Right ventricle myocardium superior (tissue), 1 donor: Measurements from ENCODE around the gene PKHD1. TPM values are rescaled to one million over a fixed set of nuclear protein-coding genes. Genes with fewer than 3 reads are reported as not detected.

Experiments used
- ATAC-seq: fragments of 200-7000 bp; cut with Tn5 transposase; one replicate; pipeline ENCODE4 v1.9.1; 2020; ENCODE audit warnings: mild to moderate bottlenecking; ENCODE audit not compliant: poor library complexity
- DNase-seq: peaks from one replicate; pipeline ENCODE4 v3.0.0-alpha.2; 2020
- intact Hi-C: fragments of 100-400 bp; cut with DNase I; formaldehyde crosslinking; loops from one replicate; pipeline ENCODE4 v1.11.2; 2022
- total RNA-seq: library from RNA; stranded (reverse); fragmentation: NEBNext Ultra II Directional; extraction: Animal tissue kit (Norgen Biotek cat#: 25700); gene quantifications from one replicate; pipeline ENCODE4 v1.2.1, GENCODE V29; 2021
- donor health status: DM: no; HTN: yes; CAD: no; lungs with severe emphysema.

The PKHD1 gene
- total RNA-seq, 1 donor from 2014 or later = not detected

GRCh38 chr6:51844336-51844735 lies 243.1 kb downstream of the PKHD1 start:
- intact Hi-C loops = no loop called here
- no peak for ATAC-seq
- no peak for DNase-seq

DNA sequence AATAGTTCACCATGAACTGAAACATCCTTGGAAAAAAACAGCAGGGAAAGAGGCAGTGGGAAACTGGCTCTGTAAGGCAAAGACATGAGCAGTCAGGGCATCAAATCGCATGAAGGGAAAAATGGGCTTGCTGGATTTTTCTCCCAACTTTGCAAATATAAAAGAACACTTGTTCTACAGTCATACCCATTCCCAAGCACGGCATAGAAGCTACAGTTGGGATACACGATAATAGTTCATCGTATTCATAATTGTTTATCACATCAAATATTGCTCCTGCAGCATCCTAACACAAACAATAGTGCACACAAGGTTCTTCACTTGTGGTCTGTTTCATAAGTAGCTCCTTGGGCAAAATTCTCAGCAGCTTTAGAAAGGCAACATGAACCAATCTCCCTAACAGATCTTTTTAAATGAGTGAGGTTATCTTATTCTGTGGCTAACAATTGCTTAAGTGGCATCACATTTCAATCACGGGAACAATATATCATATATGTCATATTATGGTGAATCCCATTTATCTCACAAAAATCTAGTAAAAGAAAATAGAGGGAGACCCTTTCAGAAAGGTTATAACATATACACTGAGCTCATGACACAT lies 243.9 kb downstream of the PKHD1 start:
- no peak for ATAC-seq

GRCh38 chr6:51842804-51843378 lies 244.5 kb downstream of the PKHD1 start:
- ATAC-seq = no peak
- intact Hi-C loops = no loop called here
- DNase-seq = no peak

More for the DNA sequence above, 243.9 kb downstream of the PKHD1 start:
- no peak for DNase-seq
- intact Hi-C loops = no loop called here

DNA sequence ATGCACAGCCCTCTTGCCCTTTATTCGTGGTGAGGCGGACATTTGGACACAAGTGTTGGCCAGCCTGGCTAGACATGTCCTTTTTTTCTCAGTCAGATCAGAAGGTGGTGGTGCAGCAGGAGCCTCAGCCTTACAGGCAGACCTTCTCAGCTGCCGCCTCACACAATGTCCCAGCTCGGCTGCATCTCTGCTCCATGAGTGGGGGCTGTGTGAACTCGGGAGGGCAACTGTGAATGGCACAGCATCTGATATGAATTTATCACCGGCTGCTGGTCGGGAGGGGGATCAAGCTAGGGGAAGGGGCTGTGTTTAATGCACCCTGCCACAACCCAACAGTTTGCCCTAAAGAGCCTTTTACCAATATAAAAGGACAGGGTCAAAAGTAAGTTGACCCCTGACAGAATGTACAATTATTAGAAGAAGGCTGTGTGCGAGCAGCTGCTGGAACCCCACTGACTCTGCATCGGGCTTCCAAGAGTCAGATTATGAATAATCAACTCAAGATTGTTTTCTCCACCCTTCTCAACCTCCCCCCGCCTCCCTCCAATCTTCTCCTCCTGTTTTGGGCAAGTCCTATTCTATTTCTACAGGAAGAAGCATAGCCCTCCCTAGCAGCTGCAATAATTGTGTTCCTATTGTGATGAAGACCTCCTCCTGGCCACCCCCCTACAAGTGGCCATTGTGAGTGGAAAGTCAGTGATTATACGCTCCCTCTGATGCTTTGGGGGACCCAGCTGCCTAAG lies 245.2 kb downstream of the PKHD1 start:
- DNase-seq (no peak), ATAC-seq (no peak)
- intact Hi-C loops = no loop called here

DNA sequence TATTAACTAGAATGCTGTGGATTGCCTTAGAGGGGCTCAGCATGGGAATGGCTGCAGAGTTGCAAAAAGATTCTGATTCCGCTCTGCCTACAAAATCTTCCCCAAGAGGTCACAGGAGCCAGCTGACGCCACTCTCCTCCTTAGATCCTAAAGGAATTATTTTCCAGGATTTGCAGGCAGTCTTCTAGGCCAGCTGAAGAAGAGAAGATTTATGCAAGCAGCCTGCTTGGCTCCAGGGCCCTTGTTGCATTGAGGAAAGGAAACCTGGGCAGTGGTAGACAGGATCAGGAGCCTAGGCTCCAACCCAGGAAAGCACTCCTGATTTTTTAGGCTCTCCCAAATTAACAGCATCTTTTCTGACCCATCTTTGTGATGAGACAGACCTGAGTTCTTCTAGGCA lies 245.8 kb downstream of the PKHD1 start:
- DNase-seq (no peak), ATAC-seq (no peak)
- intact Hi-C loops = no loop called here

GRCh38 chr6:51839726-51840374 lies 247.6 kb downstream of the PKHD1 start:
- DNase-seq (no peak), ATAC-seq (no peak)
- intact Hi-C loops = no loop called here

DNA sequence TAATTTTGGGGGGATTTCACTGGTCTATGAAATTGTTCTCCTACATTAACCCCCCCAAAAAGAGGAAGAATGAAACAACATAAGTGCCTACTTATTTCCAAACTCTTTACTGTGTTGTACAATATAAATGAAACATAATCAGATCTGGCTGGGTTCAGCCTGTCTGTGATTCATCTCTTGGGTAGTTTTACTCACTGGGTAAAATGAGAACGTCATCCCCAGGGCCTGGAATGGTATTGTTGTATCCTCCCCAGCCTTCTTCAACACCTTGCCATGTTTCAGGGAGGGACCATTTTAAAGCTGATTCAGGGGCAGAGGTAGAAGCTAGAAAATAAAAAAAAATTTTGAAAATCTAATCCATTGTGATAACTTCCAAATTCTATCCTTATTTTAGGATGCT lies 256.7 kb downstream of the PKHD1 start:
- ATAC-seq (no peak), DNase-seq (no peak)

DNA sequence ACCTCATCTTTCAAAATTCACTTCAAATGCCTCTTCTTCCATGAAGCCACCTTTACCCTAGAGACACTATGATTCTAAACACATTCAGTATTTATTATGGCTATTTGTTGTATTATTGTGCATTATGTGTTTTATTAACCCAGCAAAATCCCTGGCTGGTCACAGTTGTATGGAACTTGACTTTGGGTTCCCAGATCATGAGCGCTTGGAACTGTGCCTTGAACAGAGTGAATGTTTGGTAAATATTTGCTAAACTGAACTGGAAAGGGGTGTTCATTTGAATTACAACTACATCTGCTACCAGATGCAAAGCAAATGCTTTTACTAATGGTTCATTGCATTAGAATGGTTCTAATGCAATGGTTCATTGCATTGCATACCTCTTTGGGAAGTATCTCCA lies 259.8 kb downstream of the PKHD1 start:
- intact Hi-C loops = no loop called here
- ATAC-seq (no peak), DNase-seq (no peak)

More for the DNA sequence above, 256.7 kb downstream of the PKHD1 start:
- intact Hi-C loops = no loop called here

DNA sequence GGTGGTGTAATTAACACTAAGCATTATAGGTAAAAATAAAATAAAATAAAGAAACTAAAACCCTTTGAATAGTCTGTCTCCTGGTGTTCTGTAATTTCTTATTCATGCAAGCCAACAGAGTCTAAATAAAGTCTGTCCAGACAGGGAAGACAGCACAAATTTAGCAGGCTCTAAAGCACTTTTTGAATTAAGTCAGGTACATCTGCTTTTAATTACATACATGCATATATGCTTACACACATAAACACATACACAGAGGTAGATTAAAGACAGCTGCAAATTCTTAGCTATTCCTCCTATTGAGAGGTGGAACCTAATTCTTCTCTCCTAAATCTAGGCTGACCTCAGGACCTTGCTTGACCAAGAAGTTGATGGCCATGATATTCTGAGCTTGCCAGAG lies 262.5 kb downstream of the PKHD1 start:
- intact Hi-C loops = no loop called here
- ATAC-seq (no peak), DNase-seq (no peak)

GRCh38 chr6:51820555-51820954 lies 266.9 kb downstream of the PKHD1 start:
- no peak for DNase-seq
- intact Hi-C loops = no loop called here
- no peak for ATAC-seq

DNA sequence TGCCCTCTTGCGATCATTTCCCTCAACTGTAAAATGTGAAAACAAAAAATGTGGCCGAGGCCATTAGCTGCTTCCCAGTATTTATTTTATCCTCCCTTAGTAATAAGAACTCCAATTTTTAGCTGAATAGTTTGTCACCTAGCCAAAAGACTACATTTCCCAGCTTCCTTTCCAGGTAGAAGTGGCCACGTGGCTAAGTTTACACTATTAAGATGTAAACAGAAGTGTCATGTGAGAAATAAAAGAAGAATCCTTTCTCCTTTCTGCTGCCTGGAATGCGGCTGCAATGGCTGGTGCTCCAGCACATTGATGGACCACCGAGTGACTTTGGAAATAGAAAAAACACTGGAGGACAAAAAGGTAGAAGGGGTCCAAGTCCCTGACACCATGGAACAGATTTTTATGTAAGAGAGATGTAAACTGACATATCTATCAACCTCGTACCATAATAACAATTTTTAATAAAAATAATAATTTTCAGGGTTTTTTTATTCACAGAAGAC lies 268.8 kb downstream of the PKHD1 start:
- DNase-seq (no peak), ATAC-seq (no peak)
- intact Hi-C loops = no loop called here

DNA sequence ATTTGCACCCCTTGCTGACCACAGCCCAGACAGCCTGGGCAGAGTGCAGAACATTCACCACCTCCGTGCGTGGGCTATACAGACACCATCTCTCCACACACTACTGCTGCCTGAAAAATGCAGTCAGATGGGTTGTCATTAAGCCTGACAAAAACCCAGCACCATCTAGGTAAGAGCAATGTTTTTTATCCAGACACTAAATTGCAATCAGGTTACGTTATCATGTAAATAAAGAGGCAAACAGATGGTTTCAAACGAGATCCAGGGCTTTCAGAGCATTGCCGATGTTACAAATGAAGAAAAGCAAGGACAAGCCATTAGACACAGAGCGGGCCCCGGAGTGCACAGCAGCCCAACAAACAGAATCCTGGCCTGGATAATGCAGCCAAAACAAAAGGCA lies 269.6 kb downstream of the PKHD1 start:
- ATAC-seq (no peak), DNase-seq (no peak)
- intact Hi-C loops = no loop called here

DNA sequence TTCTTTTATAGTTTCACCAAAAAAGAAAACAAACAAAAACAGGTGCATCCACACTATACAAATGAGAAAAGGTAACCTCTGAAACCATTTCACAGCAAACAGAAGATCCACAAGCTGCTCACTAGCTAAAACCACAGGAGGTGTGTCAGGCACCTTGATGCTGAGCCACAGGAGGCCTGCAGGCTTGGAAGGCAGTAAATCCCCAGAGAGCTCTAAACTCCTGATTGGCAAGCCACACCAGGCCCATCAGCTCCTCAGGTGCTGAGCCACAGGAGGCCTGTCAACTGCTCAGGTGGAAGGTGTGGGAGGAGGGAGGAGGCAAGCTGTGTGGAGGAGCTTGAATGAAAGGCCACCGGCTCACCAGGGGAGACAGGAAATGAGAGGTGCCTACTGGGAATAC lies 273.0 kb downstream of the PKHD1 start:
- intact Hi-C loops = no loop called here
- ATAC-seq = no peak
- no peak for DNase-seq

GRCh38 chr6:51813904-51814303 lies 273.5 kb downstream of the PKHD1 start:
- intact Hi-C loops = no loop called here
- ATAC-seq (no peak), DNase-seq (no peak)

- ATAC-seq = no peak
- intact Hi-C loops = no loop called here
- DNase-seq = no peak
Measured at GRCh38 chr6:51812231-51812630, 275.2 kb downstream of the PKHD1 start.

DNA sequence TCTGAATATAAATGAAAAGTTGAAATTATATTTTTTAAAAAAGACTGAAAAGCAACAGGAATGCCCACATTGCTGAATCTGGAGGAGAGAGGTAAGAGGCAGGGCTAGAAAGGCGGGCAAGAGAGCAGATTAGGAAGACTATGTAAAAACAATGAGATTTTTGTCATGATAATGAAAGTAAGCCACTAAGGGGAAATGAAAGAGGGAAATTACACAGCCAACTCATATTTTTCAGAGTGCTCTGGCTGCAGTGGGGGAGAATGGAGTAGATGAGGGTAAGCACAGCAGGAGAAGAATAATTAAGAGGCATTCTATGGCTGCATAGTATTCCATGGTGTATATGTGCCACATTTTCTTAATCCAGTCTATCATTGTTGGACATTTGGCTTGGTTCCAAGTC lies 281.9 kb downstream of the PKHD1 start:
- ATAC-seq = no peak
- intact Hi-C loops = no loop called here
- no peak for DNase-seq

GRCh38 chr6:51800603-51801002 lies 286.8 kb downstream of the PKHD1 start:
- no peak for ATAC-seq
- DNase-seq = no peak
- intact Hi-C loops = no loop called here

DNA sequence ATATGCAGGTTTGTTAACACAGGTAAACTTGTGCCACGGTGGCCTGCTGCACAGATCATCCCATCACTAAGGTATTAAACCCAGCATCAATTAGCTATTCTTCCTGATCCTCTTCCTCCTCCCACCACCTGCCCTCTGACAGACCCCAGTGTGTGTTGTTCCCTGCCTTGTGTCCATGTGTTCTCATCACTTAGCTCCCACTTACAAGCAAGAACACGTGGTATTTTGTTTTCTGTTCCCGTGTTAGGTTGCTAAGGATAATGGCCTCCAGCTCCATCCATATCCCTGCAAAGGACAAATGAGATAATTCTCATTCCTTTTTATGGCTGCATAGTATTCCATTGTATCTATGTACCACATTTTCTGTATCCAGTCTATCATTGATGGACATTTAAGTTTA lies 294.0 kb downstream of the PKHD1 start:
- ATAC-seq (no peak), DNase-seq (no peak)
- intact Hi-C loops = no loop called here

- intact Hi-C loops = no loop called here
- DNase-seq (no peak), ATAC-seq (no peak)
Measured at GRCh38 chr6:51792273-51793030, 295.0 kb downstream of the PKHD1 start.
